H1 (cell line): ENCODE results near the gene STAMBPL1. TPM values are rescaled to one million over a fixed set of nuclear protein-coding genes. Genes with fewer than 3 reads are reported as not detected.
A peak's percentile ranks its signal among the peaks of the same experiment; 100 is the strongest.

Experiments used
- BACH1 ChIP-seq: IDR thresholded peaks from 2 replicates; pipeline ENCODE4 v1.6.1; 2012; ENCODE audit warnings: low read length, improper control_type of control experiment
- BCL11A ChIP-seq, 2 experiments: IDR thresholded peaks; one replicate each; pipeline ENCODE4 v1.6.1; 2011; ENCODE audit warnings: low read depth in 2 of 2, low read length in 2 of 2, mild to moderate bottlenecking in 2 of 2
- CBX5 ChIP-seq: fragments of 300-800, 300-1000 bp; sonication (generic); IDR thresholded peaks from 2 replicates; pipeline ENCODE4 v1.7.1; 2016; ENCODE audit warnings: antibody characterized with exemption, low read length, low read depth
- CEBPB ChIP-seq: IDR thresholded peaks from 2 replicates; pipeline ENCODE4 v1.6.1; 2012; ENCODE audit warnings: low read depth, low read length
- CHD1 ChIP-seq: IDR thresholded peaks from 2 replicates; pipeline ENCODE4 v1.6.1; 2012; ENCODE audit warnings: low read depth, low read length, improper control_type of control experiment
- CHD2 ChIP-seq: IDR thresholded peaks from 2 replicates; pipeline ENCODE4 v1.6.1; 2012; ENCODE audit warnings: low read length, improper control_type of control experiment
- HDAC6 ChIP-seq: IDR thresholded peaks from one replicate; pipeline ENCODE4 v1.7.1; 2012; ENCODE audit warnings: low read depth, mild to moderate bottlenecking, inconsistent platforms, low read length, moderate library complexity
- MAFK ChIP-seq: IDR thresholded peaks from 2 replicates; pipeline ENCODE4 v1.6.1; 2012; ENCODE audit warnings: low read depth, mild to moderate bottlenecking, improper control_type of control experiment, low read length
- PHF8 ChIP-seq: fragments of 200-600 bp; sonication (generic); conservative IDR thresholded peaks from 2 replicates; pipeline ENCODE4 v1.7.1; 2012; ENCODE audit warnings: low read depth, mild to moderate bottlenecking, inconsistent platforms, low read length, moderate library complexity
- RFX5 ChIP-seq: IDR thresholded peaks from 2 replicates; pipeline ENCODE4 v1.6.1; 2011; ENCODE audit warnings: low read depth, low read length, improper control_type of control experiment, borderline replicate concordance
- RXRA ChIP-seq: IDR thresholded peaks from 2 replicates; pipeline ENCODE4 v1.6.1; 2011; ENCODE audit warnings: low read depth, mild to moderate bottlenecking, low read length, moderate library complexity; ENCODE audit not compliant: insufficient read depth
- ZNF274 ChIP-seq: IDR thresholded peaks from 2 replicates; pipeline ENCODE4 v1.7.0; 2012; ENCODE audit warnings: low read length, borderline replicate concordance; ENCODE audit errors: extremely low read depth
- polyA plus RNA-seq, 7 experiments: library from polyadenylated mRNA; depleted of rRNA in 3 of 7; stranded (reverse) in 5 of 7; unstranded in 2 of 7; fragments of >200 nt in 5 of 7; fragments of 200-250 nt in 2 of 7; gene quantifications; 1 replicate in 5 of 7; 2 replicates in 1 of 7; 4 replicates in 1 of 7; pipeline versions ENCODE4 v1.2.1 to v1.2.3, GENCODE V29; 2011 to 2013; ENCODE audit warnings: missing spikeins in 2 of 7, mixed read lengths in 2 of 7
- total RNA-seq: library from RNA; stranded (reverse); fragmentation: NEBNext Ultra II Directional; extraction: Animal tissue kit (Norgen Biotek cat#: 25700); gene quantifications from 2 replicates; pipeline ENCODE4 v1.2.1, GENCODE V29; 2021
- TF ChIP-seq, protein P1 (sequence below), 3 experiments: IDR thresholded peaks; 1 replicate in 2 of 3; 2 replicates in 1 of 3; pipeline versions ENCODE4 v1.5.1 to v1.6.1; 2011; ENCODE audit warnings: low read length in 3 of 3, mild to moderate bottlenecking in 3 of 3, inconsistent platforms in 2 of 3, low read depth in 1 of 3, moderate library complexity in 1 of 3; ENCODE audit not compliant: insufficient read depth in 1 of 3; ENCODE audit errors: control extremely low read depth in 1 of 3

STAMBPL1 gene
- total and polyA plus RNA-seq, 2 of the 8 experiments (the other 6 are each of a cell fraction or from before 2014, with no cell fraction given), result 5.5 TPM

DNA sequence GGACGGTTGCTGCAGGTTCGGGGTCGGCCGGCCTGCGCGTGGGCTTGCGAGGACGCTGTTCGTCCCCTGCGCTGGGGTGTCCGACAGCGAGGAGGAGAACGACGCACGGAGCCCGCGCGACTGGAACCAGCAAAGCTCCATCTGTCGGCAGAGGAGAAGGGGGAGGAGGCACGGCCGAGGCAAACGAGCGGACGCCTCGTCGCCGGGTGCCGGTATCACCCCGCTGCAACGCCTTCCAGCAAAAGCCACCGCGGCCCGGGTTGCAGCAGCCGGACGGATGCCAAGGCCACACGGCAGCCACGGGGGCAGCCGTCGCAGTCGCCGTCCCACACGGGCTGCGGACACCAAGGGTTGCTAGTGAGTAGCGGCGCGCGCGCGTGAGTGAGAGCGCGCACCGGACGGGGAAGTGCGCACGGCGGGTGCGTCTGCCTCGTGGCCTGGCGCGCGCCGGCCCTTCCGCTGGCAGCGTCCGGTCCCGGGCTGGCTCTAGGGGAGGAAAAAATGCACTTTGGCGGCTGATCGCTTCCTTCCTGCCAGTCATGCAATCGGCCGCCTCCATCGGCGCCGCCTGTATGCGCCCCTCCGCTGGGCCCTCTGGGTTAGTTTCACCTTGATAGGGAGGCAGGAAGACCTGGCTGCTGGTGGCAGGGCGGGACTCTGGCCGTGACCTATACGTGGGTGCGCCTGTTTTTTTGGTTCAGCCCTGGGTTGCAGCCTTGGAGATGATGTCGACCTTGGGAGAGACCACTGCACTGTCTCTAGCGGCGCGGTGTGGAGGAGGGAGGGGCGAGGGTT is 434 bp downstream of the STAMBPL1 start (continued):
- TF ChIP-seq, protein P1, sequence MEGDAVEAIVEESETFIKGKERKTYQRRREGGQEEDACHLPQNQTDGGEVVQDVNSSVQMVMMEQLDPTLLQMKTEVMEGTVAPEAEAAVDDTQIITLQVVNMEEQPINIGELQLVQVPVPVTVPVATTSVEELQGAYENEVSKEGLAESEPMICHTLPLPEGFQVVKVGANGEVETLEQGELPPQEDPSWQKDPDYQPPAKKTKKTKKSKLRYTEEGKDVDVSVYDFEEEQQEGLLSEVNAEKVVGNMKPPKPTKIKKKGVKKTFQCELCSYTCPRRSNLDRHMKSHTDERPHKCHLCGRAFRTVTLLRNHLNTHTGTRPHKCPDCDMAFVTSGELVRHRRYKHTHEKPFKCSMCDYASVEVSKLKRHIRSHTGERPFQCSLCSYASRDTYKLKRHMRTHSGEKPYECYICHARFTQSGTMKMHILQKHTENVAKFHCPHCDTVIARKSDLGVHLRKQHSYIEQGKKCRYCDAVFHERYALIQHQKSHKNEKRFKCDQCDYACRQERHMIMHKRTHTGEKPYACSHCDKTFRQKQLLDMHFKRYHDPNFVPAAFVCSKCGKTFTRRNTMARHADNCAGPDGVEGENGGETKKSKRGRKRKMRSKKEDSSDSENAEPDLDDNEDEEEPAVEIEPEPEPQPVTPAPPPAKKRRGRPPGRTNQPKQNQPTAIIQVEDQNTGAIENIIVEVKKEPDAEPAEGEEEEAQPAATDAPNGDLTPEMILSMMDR (IDR thresholded peaks at IDR 0.05; ENCODE audit: control extremely low read depth in 1 of 3, insufficient read depth in 1 of 3, low read depth in 1 of 3, low read length in 3 of 3), result peak in 1 of 3 experiments; percentile 8; a peak in 1 of 4 replicates
- TF ChIP-seq BACH1 (peak; percentile 38; the same call in 1 of the 2 replicates), RXRA (no peak), BCL11A (IDR thresholded peaks at IDR 0.05; ENCODE audit: low read depth in 2 of 2, low read length in 2 of 2) (no peak), ZNF274 (no peak), PHF8 (peak; percentile 45; the same call in 1 of the 2 replicates), CHD2 (no peak), CEBPB (no peak), HDAC6 (no peak), RFX5 (no peak), CHD1 (no peak), CBX5 (no peak), MAFK (no peak)
- TF ChIP-seq, all 59 proteins: peak for 19
